NOMO-1 treated with dmso at 0.1 percent for 144 hours (cell line): ENCODE measurements around the gene PRKG2.
"Not testable (repeated sequence)": the region's sequence is repeated elsewhere in the genome, so short reads cannot be mapped to it uniquely, and the experiment has no call there.

Experiments
- DNase-seq: peaks from one replicate; lab custom pipeline; 2025; ENCODE audit not compliant: unreplicated experiment; lab: John Stamatoyannopoulos, UW

PRKG2 gene

GRCh38 chr4:81162752-81163458 lies 52.1 kb downstream of the PRKG2 start:
- DNase-seq, result no peak

- DNase-seq, result not testable (repeated sequence)
Measured at GRCh38 chr4:81153714-81154323, 61.2 kb downstream of the PRKG2 start.

- no peak for DNase-seq
Measured at GRCh38 chr4:81152839-81153713, 61.9 kb downstream of the PRKG2 start.

GRCh38 chr4:81149976-81150375 lies 65.0 kb downstream of the PRKG2 start:
- DNase-seq, result no peak

- DNase-seq, result no peak
Measured at GRCh38 chr4:81148576-81148975, 66.4 kb downstream of the PRKG2 start.

- no peak for DNase-seq
Measured at GRCh38 chr4:81146466-81146865, 68.6 kb downstream of the PRKG2 start.

GRCh38 chr4:81143183-81143582 lies 71.8 kb downstream of the PRKG2 start:
- DNase-seq, result no peak

- peak; percentile 29 for DNase-seq
Measured at GRCh38 chr4:81142744-81143143, 72.3 kb downstream of the PRKG2 start.

- DNase-seq, result no peak
Measured at GRCh38 chr4:81137894-81138293, 77.1 kb downstream of the PRKG2 start.

- DNase-seq, result no peak
Measured at GRCh38 chr4:81137446-81137845, 77.6 kb downstream of the PRKG2 start.

- DNase-seq, result no peak
Measured at GRCh38 chr4:81136161-81136905, 78.7 kb downstream of the PRKG2 start.

GRCh38 chr4:81135501-81135900 lies 79.5 kb downstream of the PRKG2 start:
- no peak for DNase-seq

GRCh38 chr4:81131563-81131962 lies 83.5 kb downstream of the PRKG2 start:
- no peak for DNase-seq

- DNase-seq, result no peak
Measured at GRCh38 chr4:81131066-81131465, 84.0 kb downstream of the PRKG2 start.

GRCh38 chr4:81130569-81130968 lies 84.5 kb downstream of the PRKG2 start:
- DNase-seq, result no peak

GRCh38 chr4:81120055-81120454 lies 95.0 kb downstream of the PRKG2 start:
- DNase-seq, result peak; percentile 30

- DNase-seq, result no peak
Measured at GRCh38 chr4:81118086-81118485, 96.9 kb downstream of the PRKG2 start.

- no peak for DNase-seq
Measured at GRCh38 chr4:81116566-81116965, 98.5 kb downstream of the PRKG2 start.

- no peak for DNase-seq
Measured at GRCh38 chr4:81113024-81113423, 102.0 kb downstream of the PRKG2 start.

- no peak for DNase-seq
Measured at GRCh38 chr4:81109356-81109755, 105.7 kb downstream of the PRKG2 start.

GRCh38 chr4:81106150-81106549 lies 108.9 kb downstream of the PRKG2 start:
- DNase-seq, result no peak
